CD14-positive monocyte (primary cell): ENCODE results near the gene RAD23A. TPM values are rescaled to one million over a fixed set of nuclear protein-coding genes. Genes with fewer than 3 reads are reported as not detected.

Experiments
- DNase-seq, 3 donors: peaks; one replicate each; pipeline ENCODE4 v3.0.0-alpha.2; 2011 to 2022
- H2AFZ ChIP-seq: 2 replicates; pipeline ENCODE4 v1.6.0; 2012; ENCODE audit warnings: mild to moderate bottlenecking, low read depth, low read length, inconsistent platforms; ENCODE audit not compliant: insufficient read depth, poor library complexity, severe bottlenecking
- H3K27ac ChIP-seq, 2 donors: 1 replicate in 1 of 2; 2 replicates in 1 of 2; pipeline ENCODE4 v1.5.1; 2012 to 2013; ENCODE audit warnings: low read length in 2 of 2, control low read depth in 1 of 2, inconsistent platforms in 1 of 2, low read depth in 1 of 2, mild to moderate bottlenecking in 1 of 2
- H3K27me3 ChIP-seq, 2 donors: one replicate each; pipeline versions ENCODE4 v1.6.0 to v1.6.1; 2011 to 2013; ENCODE audit warnings: low read length in 2 of 2; ENCODE audit not compliant: control insufficient read depth in 2 of 2, insufficient read depth in 2 of 2
- H3K36me3 ChIP-seq, 2 donors: replicated peaks in 1 of 2; 1 replicate in 1 of 2; 2 replicates in 1 of 2; pipeline versions ENCODE4 v1.5.1 to v1.6.1; 2012 to 2013; ENCODE audit warnings: low read length in 2 of 2, control low read depth in 1 of 2, inconsistent platforms in 1 of 2, mild to moderate bottlenecking in 1 of 2; ENCODE audit not compliant: insufficient read depth in 2 of 2, control insufficient read depth in 1 of 2
- H3K4me1 ChIP-seq, 2 donors: 1 replicate in 1 of 2; 2 replicates in 1 of 2; pipeline versions ENCODE4 v1.5.1 to v1.6.1; 2012 to 2013; ENCODE audit warnings: low read length in 2 of 2, control low read depth in 1 of 2, inconsistent platforms in 1 of 2, mild to moderate bottlenecking in 1 of 2, moderate library complexity in 1 of 2; ENCODE audit not compliant: insufficient read depth in 2 of 2, control insufficient read depth in 1 of 2
- H3K4me2 ChIP-seq: replicated peaks from 2 replicates; pipeline ENCODE3; 2012; ENCODE audit warnings: low read length, moderate library complexity, mild to moderate bottlenecking; ENCODE audit not compliant: poor library complexity, severe bottlenecking; ENCODE audit errors: extremely low read depth
- H3K4me3 ChIP-seq, 3 experiments: fragments of 200-600 bp in 1 of 3; sonication (generic) in 1 of 3; replicated peaks in 1 of 3; 1 replicate in 2 of 3; 2 replicates in 1 of 3; pipeline ENCODE4 v1.5.1; 2011 to 2013; ENCODE audit warnings: low read length in 3 of 3, mild to moderate bottlenecking in 3 of 3, control low read depth in 2 of 3, low read depth in 2 of 3, inconsistent platforms in 1 of 3, moderate library complexity in 1 of 3
- H3K79me2 ChIP-seq: 2 replicates; pipeline ENCODE4 v1.6.0; 2012; ENCODE audit warnings: mild to moderate bottlenecking, control low read depth, inconsistent platforms, low read length, moderate library complexity; ENCODE audit not compliant: insufficient read depth
- H3K9ac ChIP-seq: 2 replicates; pipeline ENCODE4 v1.6.0; 2017; ENCODE audit warnings: low read length, mild to moderate bottlenecking; ENCODE audit not compliant: insufficient read depth, poor library complexity, severe bottlenecking
- H3K9me3 ChIP-seq, 2 donors: replicated peaks in 1 of 2; 1 replicate in 1 of 2; 2 replicates in 1 of 2; pipeline versions ENCODE4 v1.5.1 to v1.6.1; 2012 to 2013; ENCODE audit warnings: low read length in 2 of 2, control low read depth in 1 of 2; ENCODE audit not compliant: control insufficient read depth in 1 of 2, insufficient read depth in 1 of 2
- H4K20me1 ChIP-seq: 2 replicates; pipeline ENCODE4 v1.6.0; 2012; ENCODE audit warnings: mild to moderate bottlenecking, low read length, control low read depth, moderate library complexity; ENCODE audit not compliant: insufficient read depth
- H3K27ac Mint-ChIP-seq, 7 donors: one replicate each; pipeline ENCODE4 v1.8.0; 2020; ENCODE audit warnings: mild to moderate bottlenecking in 7 of 7, mixed read lengths in 7 of 7, moderate library complexity in 6 of 7, inconsistent platforms in 2 of 7
- H3K27me3 Mint-ChIP-seq, 3 donors: one replicate each; pipeline ENCODE4 v1.8.0; 2021 to 2022; ENCODE audit warnings: low read depth in 3 of 3, mild to moderate bottlenecking in 3 of 3, mixed read lengths in 3 of 3, moderate library complexity in 3 of 3, inconsistent platforms in 1 of 3
- H3K36me3 Mint-ChIP-seq, 2 donors: one replicate each; pipeline ENCODE4 v1.8.0; 2020; ENCODE audit warnings: mixed read lengths in 2 of 2, inconsistent platforms in 1 of 2, mild to moderate bottlenecking in 1 of 2
- H3K4me1 Mint-ChIP-seq: one replicate; pipeline ENCODE4 v1.8.0; 2020; ENCODE audit warnings: mild to moderate bottlenecking, mixed read lengths
- H3K4me3 Mint-ChIP-seq, 2 donors: one replicate each; pipeline ENCODE4 v1.8.0; 2020; ENCODE audit warnings: mild to moderate bottlenecking in 2 of 2, mixed read lengths in 2 of 2, moderate library complexity in 1 of 2
- H3K9me3 Mint-ChIP-seq, 7 donors: one replicate each; pipeline ENCODE4 v1.8.0; 2020 to 2022; ENCODE audit warnings: mixed read lengths in 7 of 7, mild to moderate bottlenecking in 6 of 7, moderate library complexity in 6 of 7, inconsistent platforms in 2 of 7
- CTCF ChIP-seq: fragments of 200-600 bp; IDR thresholded peaks from one replicate; pipeline ENCODE4 v1.8.0; 2022; ENCODE audit warnings: antibody characterized with exemption, mild to moderate bottlenecking
- WGBS: methylation state at CpG from one replicate; pipeline ENCODE4 v1.1.5; 2013; ENCODE audit warnings: missing lambda C conversion rate; ENCODE audit not compliant: insufficient coverage; 5-methylcytosine and 5-hydroxymethylcytosine counted together
- intact Hi-C, 2 donors: fragments of 100-400 bp; cut with micrococcal nuclease; formaldehyde crosslinking; loops; one replicate each; pipeline versions ENCODE4 v1.15.0 to v1.15.1; 2023
- polyA plus RNA-seq, 3 donors: library from polyadenylated mRNA; depleted of rRNA in 1 of 3; unstranded in 2 of 3; stranded (reverse) in 1 of 3; fragments of 300-500 nt in 2 of 3; fragments of >200 nt in 1 of 3; fragmentation: Illumina TruSeq in 2 of 3; gene quantifications; 1 replicate in 2 of 3; 2 replicates in 1 of 3; pipeline ENCODE4 v1.2.3, GENCODE V29; 2012 to 2021

Gene RAD23A
- polyA plus RNA-seq, 3 donors, result 45.5 to 88.0 (median 55.3) TPM

GRCh38 chr19:12952488-12953137 is 7.0 kb downstream of the RAD23A start:
- H3K27me3 Mint-ChIP-seq, result peaks cover 0 to 1% (median 0%) of the 10 kb centered on the region in 3 donors

More at GRCh38 chr19:12952488-12953137, 7.0 kb downstream of the RAD23A start:
- Histone ChIP-seq H2AFZ (no peak overlapping the region), H3K79me2 (peaks cover 65% of the 10 kb centered on the region), H3K27ac (peak overlapping the region; percentile 83 to 93), H3K27me3 (no peaks in the 10 kb centered on the region), H3K4me3 (no peak overlapping the region), H3K9ac (peak overlapping the region; percentile 66), H4K20me1 (no peaks in the 10 kb centered on the region), H3K4me1 (peaks cover 37 to 63% of the 10 kb centered on the region in 2 donors), H3K36me3 (peaks cover 47 to 69% of the 10 kb centered on the region in 2 donors), H3K4me2 (no peak overlapping the region), H3K9me3 (no peaks in the 10 kb centered on the region)
- Mint-ChIP-seq H3K4me3 (no peak overlapping the region), H3K36me3 (peaks cover 50 to 68% of the 10 kb centered on the region in 2 donors), H3K27ac (peak overlapping the region; percentile 85 to 96 (median 90)), H3K4me1 (peaks cover 57% of the 10 kb centered on the region), H3K9me3 (no peaks in the 10 kb centered on the region)
- 88% methylated on average over 3 of the region's 12 CpGs for whole genome bisulfite sequencing
- DNase-seq, result peak; percentile 84 to 94 (median 92)
- intact Hi-C loops, result no loop called here
- no peak for TF ChIP-seq CTCF
